K562 (cell line): ENCODE measurements around the gene SMURF1. TPM values are rescaled to one million over a fixed set of nuclear protein-coding genes. Genes with fewer than 3 reads are reported as not detected.

Experiments used
- ATAC-seq: fragments of 200-7000 bp; cut with Tn5 transposase; 3 replicates; pipeline ENCODE4 v1.9.1; 2020; ENCODE audit warnings: moderate library complexity
- BruUV-seq: library from RNA; stranded (reverse); fragments of 400-500 nt; replicated peaks from 2 replicates; lab custom pipeline; 2021; lab: Mats Ljungman, UMichigan
- CTCF ChIA-PET: fragments of 300-600 bp; formaldehyde crosslinking; extraction: SDS; loops from one replicate; lab custom pipeline; 2021; ENCODE audit warnings: low intra/inter-chr PET ratio; lab: Yijun Ruan, JAX
- POLR2A ChIA-PET: fragments of 300-600, 350-650 bp; sonication (Branson Sonifier 250); formaldehyde crosslinking; extraction: SDS; loops from one replicate; lab custom pipeline; 2021; ENCODE audit warnings: antibody characterized with exemption, inconsistent platforms; lab: Yijun Ruan, JAX
- DNase-seq, 4 experiments: peaks; one replicate each; pipeline versions ENCODE4 v3.0.0 to v3.0.0-alpha.2; 2011 to 2018; ENCODE audit warnings: low spot score in 3 of 4, mixed read lengths in 3 of 4; ENCODE audit errors: extremely low read depth in 1 of 4
- FAIRE-seq: peaks from 2 replicates; lab custom pipeline; 2011; peaks lifted over from hg19 to GRCh38; lab: Jason Lieb, UNC
- H2AFZ ChIP-seq: 2 replicates; pipeline ENCODE4 v1.6.0; 2011; ENCODE audit warnings: low read depth, low read length, control low read depth, inconsistent platforms
- H3K27ac ChIP-seq: fragments of 200-600 bp; 3 replicates; pipeline ENCODE4 v1.8.0; 2011; ENCODE audit warnings: low read depth, mild to moderate bottlenecking, control low read depth, inconsistent platforms, low read length, moderate library complexity, mixed read lengths; ENCODE audit errors: extremely low read depth
- H3K27me3 ChIP-seq, 2 experiments: fragments of 300-600 bp in 1 of 2; 2 replicates in 1 of 2; 3 replicates in 1 of 2; pipeline versions ENCODE4 v1.6.0 to v1.8.0; 2011; ENCODE audit warnings: inconsistent platforms in 2 of 2, low read length in 2 of 2, mild to moderate bottlenecking in 1 of 2, mixed read lengths in 1 of 2, moderate library complexity in 1 of 2; ENCODE audit not compliant: control insufficient read depth in 2 of 2, insufficient read depth in 2 of 2
- H3K36me3 ChIP-seq: fragments of 300-600 bp; 3 replicates; pipeline ENCODE4 v1.8.0; 2011; ENCODE audit warnings: mild to moderate bottlenecking, low read length, inconsistent platforms; ENCODE audit not compliant: control insufficient read depth, insufficient read depth
- H3K4me1 ChIP-seq, 2 experiments: fragments of 200-600 bp in 1 of 2; replicated peaks in 1 of 2; 2 replicates in 1 of 2; 3 replicates in 1 of 2; pipeline versions ENCODE4 v1.5.1 to v1.8.0; 2011; ENCODE audit warnings: inconsistent platforms in 2 of 2, low read length in 2 of 2, mild to moderate bottlenecking in 1 of 2, mixed read lengths in 1 of 2, moderate library complexity in 1 of 2; ENCODE audit not compliant: control insufficient read depth in 2 of 2, insufficient read depth in 2 of 2
- H3K4me2 ChIP-seq: 2 replicates; pipeline ENCODE4 v1.6.1; 2011; ENCODE audit warnings: low read length, control low read depth, inconsistent platforms, mixed read lengths; ENCODE audit not compliant: insufficient read depth
- H3K4me3 ChIP-seq: fragments of 200-600 bp; sonication (generic), shearing (Covaris generic); 2 replicates; pipeline ENCODE4 v1.5.1; 2016; ENCODE audit warnings: control low read depth, inconsistent platforms
- H3K79me2 ChIP-seq: fragments of 200-600 bp; 3 replicates; pipeline ENCODE4 v1.8.0; 2011; ENCODE audit warnings: low read length, inconsistent platforms; ENCODE audit not compliant: control insufficient read depth, insufficient read depth
- H3K9ac ChIP-seq, 2 experiments: 2 replicates each; pipeline versions ENCODE4 v1.6.0 to v1.6.1; 2011; ENCODE audit warnings: low read depth in 2 of 2, low read length in 2 of 2, control low read depth in 1 of 2, inconsistent platforms in 1 of 2, mild to moderate bottlenecking in 1 of 2, mixed read lengths in 1 of 2; ENCODE audit not compliant: insufficient read depth in 1 of 2
- H3K9me1 ChIP-seq: one replicate; pipeline ENCODE4 v1.6.0; 2011; ENCODE audit warnings: inconsistent platforms, mild to moderate bottlenecking, low read length, moderate library complexity; ENCODE audit not compliant: control insufficient read depth, insufficient read depth
- H3K9me3 ChIP-seq: replicated peaks from 2 replicates; pipeline ENCODE4 v1.5.1; 2011; ENCODE audit warnings: low read depth, low read length, inconsistent platforms; ENCODE audit not compliant: control insufficient read depth, insufficient read depth
- H4K20me1 ChIP-seq: replicated peaks from 2 replicates; pipeline ENCODE4 v1.6.1; 2011; ENCODE audit warnings: low read length, inconsistent platforms, mixed read lengths; ENCODE audit not compliant: control insufficient read depth, insufficient read depth
- ZNF785 ChIP-seq: fragments of 250-450 bp; sonication (Bioruptor Pico); IDR thresholded peaks from 2 replicates; pipeline ENCODE4 v1.4.0; 2020; ENCODE audit warnings: mild to moderate bottlenecking
- WGBS: fragments of 100-300 bp; shearing (Covaris generic); methylation state at CpG from one replicate; pipeline ENCODE4 v1.1.6; 2016; ENCODE audit warnings: low coverage, mixed read lengths; ENCODE audit not compliant: insufficient coverage; ENCODE audit errors: missing lambda C conversion rate; 5-methylcytosine and 5-hydroxymethylcytosine counted together
- in situ Hi-C: fragments of 300-500 bp; cut with MboI; formaldehyde crosslinking; loops from 4 replicates; pipeline ENCODE4 v1.15.0; 2018; ENCODE audit warnings: inconsistent platforms, mixed read lengths
- intact Hi-C: fragments of 100-400 bp; cut with micrococcal nuclease; formaldehyde crosslinking; loops from 2 replicates; pipeline ENCODE4 v1.14.2; 2022
- polyA plus RNA-seq, 8 experiments: library from polyadenylated mRNA; depleted of rRNA in 4 of 8; stranded (reverse) in 5 of 8; unstranded in 3 of 8; fragments of >200 nt; fragmentation: Nextera tagmentation in 2 of 8; fragmentation: Illumina TruSeq in 1 of 8; extraction: Ambion mirVana in 2 of 8; extraction: Trizol in 1 of 8; gene quantifications; 2 replicates each; pipeline versions ENCODE4 v1.2.1 to v1.2.3, GENCODE V29; 2011 to 2014; ENCODE audit warnings: inconsistent platforms in 1 of 8, missing spikeins in 1 of 8
- total RNA-seq, 7 experiments: library from RNA; depleted of rRNA in 6 of 7; stranded (reverse); fragments of >200 nt in 6 of 7; fragmentation: Illumina TruSeq in 2 of 7; extraction: Trizol in 2 of 7; gene quantifications; 2 replicates each; pipeline versions ENCODE4 v1.2.1 to v1.2.3, GENCODE V29; 2011 to 2021; ENCODE audit warnings: low replicate concordance in 1 of 7
- TF ChIP-seq, protein P1 (sequence below): sonication (generic); formaldehyde crosslinking; IDR thresholded peaks from 2 replicates; pipeline ENCODE4 v1.8.0; 2022; ENCODE audit warnings: mild to moderate bottlenecking, missing genetic modification reagents
- TF ChIP-seq, protein P2 (sequence below): IDR thresholded peaks from 2 replicates; pipeline ENCODE4 v1.6.1; 2014; ENCODE audit warnings: antibody characterized with exemption

SMURF1 gene
- total and polyA plus RNA-seq, 9 of the 15 experiments (the other 6 are each of a cell fraction or from before 2014, with no cell fraction given) = 1.0 to 20.1 (median 12.6) TPM

DNA sequence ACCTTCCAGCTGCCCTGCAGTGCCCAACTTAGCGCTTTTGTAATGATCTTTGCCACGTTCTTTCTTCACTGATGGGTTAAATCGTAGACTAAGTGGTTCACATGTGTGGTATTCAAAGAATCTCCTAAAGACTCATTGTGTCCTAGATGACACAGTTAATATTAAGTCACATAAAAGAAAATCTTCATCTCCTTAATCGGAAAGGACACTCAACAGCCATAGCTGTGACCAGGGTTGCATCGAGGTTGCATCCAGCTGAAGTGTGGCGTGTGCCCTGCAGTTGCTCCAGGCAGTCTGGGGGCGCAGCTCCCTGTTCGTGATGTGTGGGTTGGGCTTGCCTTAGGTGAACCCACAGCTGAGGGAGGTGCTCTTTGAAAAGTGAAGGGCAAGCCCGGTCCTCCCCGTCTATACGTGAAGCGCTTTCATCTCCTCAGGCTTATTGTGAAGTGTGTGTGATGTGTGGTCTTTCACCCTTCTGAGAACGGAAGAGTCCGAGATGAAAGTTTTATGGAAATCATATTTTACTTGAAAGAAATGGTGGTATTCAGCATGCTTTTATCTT lies 142.9 kb downstream of the SMURF1 start:
- Histone ChIP-seq H3K9me1 (no peaks in the 10 kb centered on the region), H3K36me3 (peaks cover 86% of the 10 kb centered on the region), H4K20me1 (no peaks in the 10 kb centered on the region), H3K79me2 (no peaks in the 10 kb centered on the region), H3K9ac (no peak overlapping the region), H3K4me3 (no peak overlapping the region), H3K27me3 (no peaks in the 10 kb centered on the region), H3K4me1 (peaks cover 0 to 3% of the 10 kb centered on the region in 2 experiments; a peak in 1 of 5 replicates), H2AFZ (no peak overlapping the region), H3K27ac (no peak overlapping the region), H3K4me2 (no peak overlapping the region), H3K9me3 (no peaks in the 10 kb centered on the region)
- TF ChIP-seq ZNF785 (CRISPR knock-in tag) = no peak
- TF ChIP-seq, protein P1, sequence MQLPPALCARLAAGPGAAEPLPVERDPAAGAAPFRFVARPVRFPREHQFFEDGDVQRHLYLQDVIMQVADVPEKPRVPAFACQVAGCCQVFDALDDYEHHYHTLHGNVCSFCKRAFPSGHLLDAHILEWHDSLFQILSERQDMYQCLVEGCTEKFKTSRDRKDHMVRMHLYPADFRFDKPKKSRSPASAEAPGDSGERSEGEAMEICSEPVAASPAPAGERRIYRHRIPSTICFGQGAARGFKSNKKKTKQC (CRISPR knock-in tag) = no peak
- TF ChIP-seq, protein P2, sequence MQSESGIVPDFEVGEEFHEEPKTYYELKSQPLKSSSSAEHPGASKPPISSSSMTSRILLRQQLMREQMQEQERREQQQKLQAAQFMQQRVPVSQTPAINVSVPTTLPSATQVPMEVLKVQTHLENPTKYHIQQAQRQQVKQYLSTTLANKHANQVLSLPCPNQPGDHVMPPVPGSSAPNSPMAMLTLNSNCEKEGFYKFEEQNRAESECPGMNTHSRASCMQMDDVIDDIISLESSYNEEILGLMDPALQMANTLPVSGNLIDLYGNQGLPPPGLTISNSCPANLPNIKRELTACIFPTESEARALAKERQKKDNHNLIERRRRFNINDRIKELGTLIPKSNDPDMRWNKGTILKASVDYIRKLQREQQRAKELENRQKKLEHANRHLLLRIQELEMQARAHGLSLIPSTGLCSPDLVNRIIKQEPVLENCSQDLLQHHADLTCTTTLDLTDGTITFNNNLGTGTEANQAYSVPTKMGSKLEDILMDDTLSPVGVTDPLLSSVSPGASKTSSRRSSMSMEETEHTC = no peak
- WGBS = 93% methylated on average over 14 of the region's 14 CpGs
- no TSS peak for BruUV-seq
- DNase-seq = no peak
- intact Hi-C loops (no loop called here), in situ Hi-C loops (no loop called here)
- no peak for ATAC-seq
- CTCF ChIA-PET = no interaction called here
- POLR2A ChIA-PET = interaction anchor here (0.5 kb wide), 1 partner anchor 125 kb away, joined by 3 read pairs; no protein-coding TSS in a partner anchor
- FAIRE-seq = no peak
